ENCODE data around the gene DHRS13.
A peak's percentile ranks its signal among the peaks of the same experiment; 100 is the strongest.
"Not testable (repeated sequence)": the region's sequence is repeated elsewhere in the genome, so short reads cannot be mapped to it uniquely, and the experiment has no call there.

Gene DHRS13

GRCh38 chr17:28935744-28936460 lies 33.0 kb upstream of the DHRS13 start:
- no peak for DNase-seq (ENCODE audit: low spot score)

- not testable (repeated sequence) for DNase-seq (ENCODE audit: low spot score)
These were observed 31.6 kb upstream of the DHRS13 start for GRCh38 chr17:28934508-28934907.

GRCh38 chr17:28929787-28930186 lies 26.9 kb upstream of the DHRS13 start:
- no peak for DNase-seq (ENCODE audit: low spot score)

- DNase-seq (ENCODE audit: low spot score) = peak; percentile 58
These were observed 25.2 kb upstream of the DHRS13 start for GRCh38 chr17:28928061-28928460.

GRCh38 chr17:28926786-28927185 lies 23.9 kb upstream of the DHRS13 start:
- no peak for DNase-seq (ENCODE audit: low spot score)

- no peak for DNase-seq (ENCODE audit: low spot score)
These were observed 23.5 kb upstream of the DHRS13 start for GRCh38 chr17:28926366-28926765.

- DNase-seq (ENCODE audit: low spot score) = peak; percentile 88
These were observed 23.1 kb upstream of the DHRS13 start for GRCh38 chr17:28925912-28926365.

- no peak for DNase-seq (ENCODE audit: low spot score)
These were observed 17.3 kb upstream of the DHRS13 start for GRCh38 chr17:28920201-28920600.

- DNase-seq (ENCODE audit: low spot score) = no peak
These were observed 15.4 kb upstream of the DHRS13 start for GRCh38 chr17:28918295-28918694.

GRCh38 chr17:28917465-28917864 lies 14.6 kb upstream of the DHRS13 start:
- no peak for DNase-seq (ENCODE audit: low spot score)

- DNase-seq (ENCODE audit: low spot score) = no peak
These were observed 14.2 kb upstream of the DHRS13 start for GRCh38 chr17:28917029-28917428.

- peak; percentile 59 for DNase-seq (ENCODE audit: low spot score)
These were observed 13.5 kb upstream of the DHRS13 start for GRCh38 chr17:28916302-28916934.

GRCh38 chr17:28912938-28913333 lies 10.1 kb upstream of the DHRS13 start:
- no peak for DNase-seq (ENCODE audit: low spot score)

GRCh38 chr17:28912281-28912937 lies 9.5 kb upstream of the DHRS13 start:
- no peak for DNase-seq (ENCODE audit: low spot score)

GRCh38 chr17:28911411-28912045 lies 8.6 kb upstream of the DHRS13 start:
- no peak for DNase-seq (ENCODE audit: low spot score)

GRCh38 chr17:28910534-28910933 lies 7.7 kb upstream of the DHRS13 start:
- no peak for DNase-seq (ENCODE audit: low spot score)

- no peak for DNase-seq (ENCODE audit: low spot score)
These were observed 5.8 kb upstream of the DHRS13 start for GRCh38 chr17:28908640-28909167.

GRCh38 chr17:28907709-28908475 lies 5.0 kb upstream of the DHRS13 start:
- DNase-seq (ENCODE audit: low spot score) = no peak

GRCh38 chr17:28906706-28907438 lies 4.0 kb upstream of the DHRS13 start:
- DNase-seq (ENCODE audit: low spot score) = no peak

- DNase-seq (ENCODE audit: low spot score) = no peak
These were observed 3.4 kb upstream of the DHRS13 start for GRCh38 chr17:28906276-28906675.

- DNase-seq (ENCODE audit: low spot score) = no peak
These were observed 1.9 kb upstream of the DHRS13 start for GRCh38 chr17:28904800-28905199.

All from CD4-positive, alpha-beta T cell treated with Interleukin-2 at 100 ng/mL for 4 hours (primary cell).